Measurements from ENCODE around the gene KCNJ15. TPM values are rescaled to one million over a fixed set of nuclear protein-coding genes. Genes with fewer than 3 reads are reported as not detected.

The KCNJ15 gene
- total and polyA plus RNA-seq, 2 of the 8 experiments (the other 6 are each of a cell fraction or from before 2014, with no cell fraction given): under 0.01 TPM; not detected in 1

GRCh38 chr21:38268864-38269575, 12.2 kb downstream of the KCNJ15 start:
- Histone ChIP-seq H3K36me3 (ENCODE audit: control insufficient read depth in 2 of 4, insufficient read depth in 4 of 4, low read length in 3 of 4) (no peaks in the 10 kb centered on the region), H4K5ac (ENCODE audit: insufficient read length, low read depth, low read length) (no peak overlapping the region), H4K20me1 (replicated peaks in 1 of 2; ENCODE audit: control insufficient read depth in 1 of 2, insufficient read depth in 2 of 2, low read length in 2 of 2) (no peaks in the 10 kb centered on the region), H2AFZ (ENCODE audit: low read length) (peak overlapping the region; percentile 57), H3K56ac (replicated peaks; ENCODE audit: insufficient read length, low read depth, low read length) (no peak overlapping the region), H3K27me3 (replicated peaks in 1 of 4; ENCODE audit: control insufficient read depth in 3 of 4, extremely low read depth in 1 of 4, insufficient read depth in 3 of 4, low read length in 3 of 4) (no peaks in the 10 kb centered on the region), H3K18ac (ENCODE audit: extremely low read depth, low read length) (no peak overlapping the region), H3K9ac (replicated peaks in 1 of 4; ENCODE audit: extremely low read depth in 1 of 4, low read depth in 3 of 4, low read length in 3 of 4) (no peak overlapping the region), H3K14ac (ENCODE audit: insufficient read length) (no peak overlapping the region), H2BK12ac (ENCODE audit: low read depth, low read length) (no peak overlapping the region), H3K9me3 (ENCODE audit: insufficient read depth in 2 of 2, low read depth in 1 of 2, low read length in 1 of 2) (no peaks in the 10 kb centered on the region), H3K23me2 (ENCODE audit: low read depth, low read length) (no peaks in the 10 kb centered on the region), H3K4ac (replicated peaks; ENCODE audit: insufficient read length, low read depth, low read length) (no peak overlapping the region), H3K79me1 (ENCODE audit: low read depth, low read length) (no peaks in the 10 kb centered on the region), H2AK5ac (ENCODE audit: low read depth, low read length) (no peak overlapping the region), H3K4me2 (ENCODE audit: insufficient read depth in 1 of 2, low read depth in 2 of 2, low read length in 2 of 2) (no peak overlapping the region), H2BK20ac (ENCODE audit: low read length) (no peak overlapping the region), H4K8ac (ENCODE audit: extremely low read depth, insufficient read depth, low read length) (no peak overlapping the region), H2BK15ac (ENCODE audit: low read length) (no peak overlapping the region), H4K91ac (replicated peaks; ENCODE audit: insufficient read length, low read length) (no peak overlapping the region), H3K23ac (ENCODE audit: insufficient read length) (no peak overlapping the region), H3K79me2 (ENCODE audit: control insufficient read depth in 1 of 2, insufficient read depth in 2 of 2, low read length in 2 of 2) (no peaks in the 10 kb centered on the region), H3K4me3 (ENCODE audit: extremely low read depth in 1 of 4, insufficient read depth in 2 of 4, low read depth in 3 of 4, low read length in 4 of 4) (no peak overlapping the region), H2BK120ac (replicated peaks; ENCODE audit: low read depth, low read length) (no peak overlapping the region), H2BK5ac (ENCODE audit: low read depth, low read length) (no peak overlapping the region), H3K27ac (ENCODE audit: low read depth, low read length) (no peak overlapping the region), H3K4me1 (replicated peaks in 1 of 4; ENCODE audit: control insufficient read depth in 3 of 4, insufficient read depth in 4 of 4, low read length in 3 of 4) (peaks cover 0 to 3% (median 0%) of the 10 kb centered on the region in 4 experiments; a peak in 1 of 7 replicates)
- FAIRE-seq: no peak
- POLR2A ChIA-PET (ENCODE audit: partially characterized antibody): no interaction called here
- no peak for DNase-seq (ENCODE audit: low read depth in 1 of 2, low spot score in 2 of 2)
- TF ChIP-seq RNF2 (IDR thresholded peaks at IDR 0.05; ENCODE audit: borderline replicate concordance, low read depth, low read length, missing control alignments, poor library complexity, severe bottlenecking): no peak
- no peak for TF ChIP-seq FOSL1 (IDR thresholded peaks at IDR 0.05; ENCODE audit: insufficient read depth, low read depth, low read length)
- no peak for TF ChIP-seq TBP (IDR thresholded peaks at IDR 0.05; ENCODE audit: low read depth, low read length)
- WGBS, 2 experiments (ENCODE audit: extremely low coverage in 1 of 2, insufficient coverage in 1 of 2, insufficient read length in 1 of 2, insufficient replicate concordance in 2 of 2, low coverage in 1 of 2, low lambda C conversion rate in 2 of 2, missing lambda C conversion rate in 1 of 2): 91% methylated on average over 5 of the region's 5 CpGs; no CpG with 5 or more reads in 1 of the 2 experiments
- CTCF ChIA-PET (ENCODE audit: partially characterized antibody): interaction anchor here (0.6 to 1.5 kb wide), 5 partner anchors 29 to 1919 kb away, joined by 3 to 4 read pairs (median 3); no protein-coding TSS in a partner anchor

All from H1 (cell line).